ENCODE results near the gene NTRK3. TPM values are rescaled to one million over a fixed set of nuclear protein-coding genes. Genes with fewer than 3 reads are reported as not detected.

Gene NTRK3
- total and polyA plus RNA-seq, 2 experiments from 2014 or later = not detected

- Histone ChIP-seq H3K27ac (no peak overlapping the region), H3K36me3 (ENCODE audit: low read depth) (no peaks in the 10 kb centered on the region), H3K9me2 (ENCODE audit: insufficient read depth) (no peaks in the 10 kb centered on the region), H3K4me2 (ENCODE audit: unreplicated experiment) (no peak overlapping the region), H3K4me1 (ENCODE audit: insufficient read depth) (no peaks in the 10 kb centered on the region), H3K4me3 (no peak overlapping the region), H3F3A (ENCODE audit: insufficient read depth) (no peaks in the 10 kb centered on the region), H4K20me1 (ENCODE audit: insufficient read depth) (no peaks in the 10 kb centered on the region), H3K9me3 (ENCODE audit: low read depth) (no peaks in the 10 kb centered on the region), H3K9ac (no peak overlapping the region), H3K79me2 (ENCODE audit: insufficient read depth) (no peaks in the 10 kb centered on the region), H2AFZ (no peak overlapping the region), H3K27me3 (replicated peaks; ENCODE audit: insufficient read depth) (no peaks in the 10 kb centered on the region)
- no peak for DNase-seq
- no peak for TF ChIP-seq EZH2 (IDR thresholded peaks at IDR 0.05; ENCODE audit: insufficient read depth, poor library complexity, severe bottlenecking)
- TF ChIP-seq EZH2phosphoT487 (IDR thresholded peaks at IDR 0.05; ENCODE audit: insufficient read depth, low read depth) = no peak
- in situ Hi-C loops (cut with MboI) = no loop called here
- WGBS, 2 experiments (ENCODE audit: low coverage in 1 of 2, low lambda C conversion rate in 2 of 2, missing lambda C conversion rate in 2 of 2) = 46 to 49% methylated on average over 2 of the region's 2 CpGs
These were observed 116.6 kb downstream of the NTRK3 start for GRCh38 chr15:88139936-88140335.

- no peaks in the 10 kb centered on the region for H4K20me1 ChIP-seq (ENCODE audit: insufficient read depth)
- H3K9me2 ChIP-seq (ENCODE audit: insufficient read depth) = no peaks in the 10 kb centered on the region
- 5 to 9% methylated on average over 6 of the region's 6 CpGs for WGBS, 2 experiments (ENCODE audit: low coverage in 1 of 2, low lambda C conversion rate in 2 of 2, missing lambda C conversion rate in 2 of 2)
- DNase-seq = no peak
- H3K9ac ChIP-seq = no peak overlapping the region
- in situ Hi-C loops (cut with MboI) = no loop called here
- no peak overlapping the region for H2AFZ ChIP-seq
- no peaks in the 10 kb centered on the region for H3F3A ChIP-seq (ENCODE audit: insufficient read depth)
- no peak overlapping the region for H3K4me3 ChIP-seq
- H3K4me1 ChIP-seq (ENCODE audit: insufficient read depth) = no peaks in the 10 kb centered on the region
- H3K9me3 ChIP-seq (ENCODE audit: low read depth) = no peaks in the 10 kb centered on the region
- TF ChIP-seq EZH2 (IDR thresholded peaks at IDR 0.05; ENCODE audit: insufficient read depth, poor library complexity, severe bottlenecking) (no peak), EZH2phosphoT487 (IDR thresholded peaks at IDR 0.05; ENCODE audit: insufficient read depth, low read depth) (no peak)
- H3K79me2 ChIP-seq (ENCODE audit: insufficient read depth) = no peaks in the 10 kb centered on the region
- H3K27ac ChIP-seq = no peak overlapping the region
- H3K27me3 ChIP-seq (replicated peaks; ENCODE audit: insufficient read depth) = no peaks in the 10 kb centered on the region
- H3K4me2 ChIP-seq (ENCODE audit: unreplicated experiment) = no peak overlapping the region
- H3K36me3 ChIP-seq (ENCODE audit: low read depth) = no peaks in the 10 kb centered on the region
These were observed 122.7 kb downstream of the NTRK3 start for GRCh38 chr15:88133795-88134194.

DNA sequence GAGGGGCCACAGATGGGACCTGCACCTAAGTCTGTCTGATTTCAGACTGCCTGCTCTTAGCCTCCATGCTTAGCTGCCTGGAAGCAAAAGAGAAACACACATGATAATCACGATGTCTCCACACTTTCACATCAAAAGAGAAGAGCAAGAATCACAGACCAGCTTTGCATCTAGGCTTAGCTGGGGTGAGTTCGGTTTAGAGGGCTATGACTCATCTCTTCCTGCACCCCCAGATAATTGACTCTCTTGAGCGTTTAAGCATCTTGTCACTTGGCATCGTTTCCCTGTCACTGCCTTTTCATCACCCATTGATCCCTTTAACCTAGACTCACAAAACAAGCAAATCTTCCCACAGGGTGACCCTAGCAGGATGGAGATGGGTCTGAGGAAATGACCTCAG is 124.0 kb downstream of the NTRK3 start:
- TF ChIP-seq EZH2 (IDR thresholded peaks at IDR 0.05; ENCODE audit: insufficient read depth, poor library complexity, severe bottlenecking) = no peak
- no peak for TF ChIP-seq EZH2phosphoT487 (IDR thresholded peaks at IDR 0.05; ENCODE audit: insufficient read depth, low read depth)
- Histone ChIP-seq H3F3A (ENCODE audit: insufficient read depth) (no peaks in the 10 kb centered on the region), H2AFZ (no peak overlapping the region), H3K4me1 (ENCODE audit: insufficient read depth) (no peaks in the 10 kb centered on the region), H3K27me3 (replicated peaks; ENCODE audit: insufficient read depth) (no peaks in the 10 kb centered on the region), H3K36me3 (ENCODE audit: low read depth) (no peaks in the 10 kb centered on the region), H3K9ac (no peak overlapping the region), H3K79me2 (ENCODE audit: insufficient read depth) (no peaks in the 10 kb centered on the region), H3K4me2 (ENCODE audit: unreplicated experiment) (no peak overlapping the region), H3K9me3 (ENCODE audit: low read depth) (no peaks in the 10 kb centered on the region), H4K20me1 (ENCODE audit: insufficient read depth) (no peaks in the 10 kb centered on the region), H3K27ac (no peak overlapping the region), H3K9me2 (ENCODE audit: insufficient read depth) (no peaks in the 10 kb centered on the region), H3K4me3 (no peak overlapping the region)
- WGBS, 2 experiments (ENCODE audit: low coverage in 1 of 2, low lambda C conversion rate in 2 of 2, missing lambda C conversion rate in 2 of 2) = 17 to 19% methylated on average over 4 of the region's 4 CpGs
- DNase-seq = no peak
- in situ Hi-C loops (cut with MboI) = no loop called here

GRCh38 chr15:88131937-88132336 is 124.6 kb downstream of the NTRK3 start:
- in situ Hi-C loops (cut with MboI) = no loop called here

GRCh38 chr15:88127432-88127790 is 129.1 kb downstream of the NTRK3 start:
- H3K9me3 ChIP-seq (ENCODE audit: low read depth) = no peaks in the 10 kb centered on the region
- no peaks in the 10 kb centered on the region for H3K9me2 ChIP-seq (ENCODE audit: insufficient read depth)
- no peaks in the 10 kb centered on the region for H3K4me1 ChIP-seq (ENCODE audit: insufficient read depth)
- H3K4me3 ChIP-seq = no peak overlapping the region
- H4K20me1 ChIP-seq (ENCODE audit: insufficient read depth) = no peaks in the 10 kb centered on the region
- H3K9ac ChIP-seq = no peak overlapping the region
- H3K79me2 ChIP-seq (ENCODE audit: insufficient read depth) = no peaks in the 10 kb centered on the region
- H3K27me3 ChIP-seq (replicated peaks; ENCODE audit: insufficient read depth) = no peaks in the 10 kb centered on the region
- H3K36me3 ChIP-seq (ENCODE audit: low read depth) = no peaks in the 10 kb centered on the region
- H3K4me2 ChIP-seq (ENCODE audit: unreplicated experiment) = no peak overlapping the region
- no peaks in the 10 kb centered on the region for H3F3A ChIP-seq (ENCODE audit: insufficient read depth)
- in situ Hi-C loops (cut with MboI) = no loop called here
- H2AFZ ChIP-seq = no peak overlapping the region
- no peak for DNase-seq
- TF ChIP-seq EZH2 (IDR thresholded peaks at IDR 0.05; ENCODE audit: insufficient read depth, poor library complexity, severe bottlenecking) = no peak
- TF ChIP-seq EZH2phosphoT487 (IDR thresholded peaks at IDR 0.05; ENCODE audit: insufficient read depth, low read depth) = no peak
- H3K27ac ChIP-seq = no peak overlapping the region

More at GRCh38 chr15:88131937-88132336, 124.6 kb downstream of the NTRK3 start:
- Histone ChIP-seq H3F3A (ENCODE audit: insufficient read depth) (no peaks in the 10 kb centered on the region), H3K4me2 (ENCODE audit: unreplicated experiment) (no peak overlapping the region), H3K79me2 (ENCODE audit: insufficient read depth) (no peaks in the 10 kb centered on the region), H3K9ac (no peak overlapping the region), H3K27ac (no peak overlapping the region), H3K4me3 (no peak overlapping the region), H3K27me3 (replicated peaks; ENCODE audit: insufficient read depth) (no peaks in the 10 kb centered on the region), H3K36me3 (ENCODE audit: low read depth) (no peaks in the 10 kb centered on the region), H3K9me3 (ENCODE audit: low read depth) (no peaks in the 10 kb centered on the region), H3K9me2 (ENCODE audit: insufficient read depth) (no peaks in the 10 kb centered on the region), H2AFZ (no peak overlapping the region), H3K4me1 (ENCODE audit: insufficient read depth) (no peaks in the 10 kb centered on the region), H4K20me1 (ENCODE audit: insufficient read depth) (no peaks in the 10 kb centered on the region)
- DNase-seq = no peak
- 43 to 44% methylated on average over 4 of the region's 4 CpGs for WGBS, 2 experiments (ENCODE audit: low coverage in 1 of 2, low lambda C conversion rate in 2 of 2, missing lambda C conversion rate in 2 of 2)
- TF ChIP-seq EZH2 (IDR thresholded peaks at IDR 0.05; ENCODE audit: insufficient read depth, poor library complexity, severe bottlenecking) (no peak), EZH2phosphoT487 (IDR thresholded peaks at IDR 0.05; ENCODE audit: insufficient read depth, low read depth) (no peak)
